ENCODE data around the gene MAGEA2.
"Not testable (repeated sequence)": the region's sequence is repeated elsewhere in the genome, so short reads cannot be mapped to it uniquely, and the experiment has no call there.

MAGEA2 gene

GRCh38 chrX:152753686-152754650 is at the start of gene MAGEA2:
MAGEA2 (minus strand) TSS chrX:152753842; CDS start chrX:152751363, 2,479 bp downstream.
- DNase-seq: not testable (repeated sequence)

- DNase-seq: no peak
Observed at GRCh38 chrX:152798945-152799344, 45.3 kb upstream of the MAGEA2 start.

- DNase-seq: not testable (repeated sequence)
Observed at GRCh38 chrX:152787062-152787461, 33.4 kb upstream of the MAGEA2 start.

- not testable (repeated sequence) for DNase-seq
Observed at GRCh38 chrX:152769549-152770289, 16.1 kb upstream of the MAGEA2 start, which contains the start of gene MAGEA6. MAGEA6 (minus strand) TSS chrX:152769689; CDS start chrX:152767650, 2,039 bp downstream.

GRCh38 chrX:152766562-152766961 is 12.9 kb upstream of the MAGEA2 start:
- not testable (repeated sequence) for DNase-seq

GRCh38 chrX:152761582-152761981 is 7.9 kb upstream of the MAGEA2 start:
- not testable (repeated sequence) for DNase-seq

- not testable (repeated sequence) for DNase-seq
Observed at GRCh38 chrX:152759544-152759943, 5.9 kb upstream of the MAGEA2 start.

GRCh38 chrX:152758918-152759317 is 5.3 kb upstream of the MAGEA2 start, which contains the start of gene CSAG3:
CSAG3 (plus strand) TSS chrX:152759218.
- DNase-seq: not testable (repeated sequence)

- DNase-seq: not testable (repeated sequence)
Observed at GRCh38 chrX:152754871-152755270, 1.2 kb upstream of the MAGEA2 start.

- no peak for DNase-seq
Observed at GRCh38 chrX:152738560-152738959, 15.1 kb downstream of the MAGEA2 start.

GRCh38 chrX:152736528-152736927 is 17.1 kb downstream of the MAGEA2 start:
- DNase-seq: not testable (repeated sequence)

GRCh38 chrX:152735860-152736511 is 17.7 kb downstream of the MAGEA2 start:
- DNase-seq: no peak

GRCh38 chrX:152735101-152735500 is 18.5 kb downstream of the MAGEA2 start:
- no peak for DNase-seq

- DNase-seq: not testable (repeated sequence)
Observed at GRCh38 chrX:152734143-152734858, 19.3 kb downstream of the MAGEA2 start.

- no peak for DNase-seq
Observed at GRCh38 chrX:152733261-152733975, 20.2 kb downstream of the MAGEA2 start, which contains the start of the genes CSAG1 and MAGEA12. CSAG1 (minus strand) TSS chrX:152733721; CDS start chrX:152732460, 1,261 bp downstream. MAGEA12 (plus strand) TSS chrX:152733757; CDS start chrX:152736162, 2,405 bp downstream.

- no peak for DNase-seq
Observed at GRCh38 chrX:152725409-152725808, 28.2 kb downstream of the MAGEA2 start.

GRCh38 chrX:152713815-152714787 is 39.5 kb downstream of the MAGEA2 start, which contains the start of gene MAGEA2B:
MAGEA2B (plus strand) TSS chrX:152714628; CDS start chrX:152717107, 2,479 bp downstream.
- DNase-seq: not testable (repeated sequence)

GRCh38 chrX:152713195-152713594 is 40.4 kb downstream of the MAGEA2 start:
- not testable (repeated sequence) for DNase-seq

GRCh38 chrX:152709173-152709572 is 44.5 kb downstream of the MAGEA2 start, which contains the start of gene CSAG2:
CSAG2 (minus strand) TSS chrX:152709273; CDS start chrX:152709112, 161 bp downstream.
- DNase-seq: not testable (repeated sequence)
